Measurements from ENCODE around the gene KL.

The KL gene

GRCh38 chr13:33016414-33017322, at the start of gene KL:
Gene KL (plus strand): TSS chr13:33016423. CDS start chr13:33016441, 18 bp downstream.
- DNase-seq: no peak

- DNase-seq: no peak
These were observed 48.5 kb upstream of the KL start for GRCh38 chr13:32967584-32968182.

- no peak for DNase-seq
These were observed 47.9 kb upstream of the KL start for GRCh38 chr13:32968316-32968715.

- DNase-seq: no peak
These were observed 47.4 kb upstream of the KL start for GRCh38 chr13:32968793-32969192.

GRCh38 chr13:32969516-32969941, 46.7 kb upstream of the KL start:
- DNase-seq: no peak

- no peak for DNase-seq
These were observed 40.0 kb upstream of the KL start for GRCh38 chr13:32976056-32976805.

GRCh38 chr13:32976912-32977311, 39.3 kb upstream of the KL start:
- DNase-seq: no peak

- no peak for DNase-seq
These were observed 38.9 kb upstream of the KL start for GRCh38 chr13:32977321-32977720.

GRCh38 chr13:32978278-32978677, 37.9 kb upstream of the KL start:
- no peak for DNase-seq

GRCh38 chr13:32983058-32983457, 33.2 kb upstream of the KL start:
- no peak for DNase-seq

GRCh38 chr13:32984857-32985626, 31.2 kb upstream of the KL start:
- no peak for DNase-seq

- no peak for DNase-seq
These were observed 29.7 kb upstream of the KL start for GRCh38 chr13:32986552-32986951.

- no peak for DNase-seq
These were observed 28.8 kb upstream of the KL start for GRCh38 chr13:32987462-32987861.

- no peak for DNase-seq
These were observed 27.5 kb upstream of the KL start for GRCh38 chr13:32988608-32989289.

GRCh38 chr13:32989290-32989667, 26.9 kb upstream of the KL start:
- DNase-seq: no peak

GRCh38 chr13:32989942-32990341, 26.3 kb upstream of the KL start:
- no peak for DNase-seq

GRCh38 chr13:32993145-32993544, 23.1 kb upstream of the KL start:
- DNase-seq: no peak

GRCh38 chr13:32997399-32997798, 18.8 kb upstream of the KL start:
- DNase-seq: no peak

- DNase-seq: no peak
These were observed 17.3 kb upstream of the KL start for GRCh38 chr13:32998966-32999365.

- no peak for DNase-seq
These were observed 15.9 kb upstream of the KL start for GRCh38 chr13:33000365-33000764.

- DNase-seq: no peak
These were observed 12.7 kb upstream of the KL start for GRCh38 chr13:33003458-33004019.

GRCh38 chr13:33004511-33004910, 11.7 kb upstream of the KL start:
- DNase-seq: no peak

All from activated effector memory CD4-positive, alpha-beta T cell treated with Interleukin-2 at 50 U/mL for 16 hours (primary cell).